NCI-H526 treated with DMSO at 0.1 percent for 48 hours (cell line): ENCODE data around the gene EFCAB9.

Experiments
- DNase-seq: peaks from one replicate; lab custom pipeline; 2025; lab: John Stamatoyannopoulos, UW

Gene EFCAB9

GRCh38 chr5:172243302-172243701 is 49.3 kb downstream of the EFCAB9 start:
- no peak for DNase-seq

GRCh38 chr5:172245046-172245445 is 51.1 kb downstream of the EFCAB9 start:
- DNase-seq = no peak

GRCh38 chr5:172245703-172246125 is 51.7 kb downstream of the EFCAB9 start:
- no peak for DNase-seq

- DNase-seq = no peak
Observed at GRCh38 chr5:172248637-172249036, 54.7 kb downstream of the EFCAB9 start.

GRCh38 chr5:172251419-172251818 is 57.4 kb downstream of the EFCAB9 start:
- no peak for DNase-seq

GRCh38 chr5:172252501-172252900 is 58.5 kb downstream of the EFCAB9 start:
- DNase-seq = no peak
